ENCODE data around the gene YTHDF2. TPM values are rescaled to one million over a fixed set of nuclear protein-coding genes. Genes with fewer than 3 reads are reported as not detected.

Gene YTHDF2
- total RNA-seq, 1 experiment from 2014 or later = 97.3 TPM

DNA sequence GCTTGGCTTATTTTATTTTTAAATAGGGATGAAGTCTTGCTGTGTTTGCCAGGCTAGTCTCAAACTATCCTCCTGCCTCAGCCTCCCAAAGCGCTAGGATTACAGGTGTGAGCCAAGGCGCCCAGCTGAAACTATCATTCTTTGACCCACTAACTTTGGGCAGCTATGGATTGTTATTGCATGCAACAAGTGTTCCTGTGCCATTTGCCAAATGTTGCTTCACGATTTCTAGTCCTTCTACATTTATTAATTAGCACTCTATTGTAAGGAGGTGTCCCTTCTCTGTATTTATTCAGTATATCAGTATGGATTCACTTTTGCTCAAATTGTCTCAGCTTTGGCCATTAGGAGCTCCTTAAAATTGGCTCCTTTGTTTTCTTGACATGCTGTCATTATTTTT lies 36.4 kb downstream of the YTHDF2 start:
- POLR2A ChIA-PET = no interaction called here
- Histone ChIP-seq H3K9me3 (ENCODE audit: control insufficient read depth, insufficient read depth, low read depth, low read length) (no peaks in the 10 kb centered on the region), H3K36me3 (ENCODE audit: control insufficient read depth, insufficient read depth, low read length) (peaks cover 18% of the 10 kb centered on the region), H3K4me3 (ENCODE audit: low read depth in 2 of 2, low read length in 2 of 2) (no peak overlapping the region), H3K27ac (ENCODE audit: low read length) (no peak overlapping the region), H3K27me3 (ENCODE audit: control insufficient read depth, insufficient read depth, low read length) (no peaks in the 10 kb centered on the region), H3K4me1 (ENCODE audit: control insufficient read depth, insufficient read depth, low read length) (no peaks in the 10 kb centered on the region)
- BruUV-seq (replicated peaks) = no TSS peak
- no peak for TF ChIP-seq SIN3A (IDR thresholded peaks at IDR 0.05; ENCODE audit: borderline replicate concordance, insufficient read depth, low read depth, low read length)
- ATAC-seq (no peak), DNase-seq (ENCODE audit: low read depth, low spot score) (no peak)
- in situ Hi-C loops (cut with HindIII; ENCODE audit: low pct_unique_long_range_greater_than_20kb, low sequenced_read_pairs) = no loop called here
- intact Hi-C loops (cut with micrococcal nuclease; ENCODE audit: unreplicated experiment) = no loop called here
- CTCF ChIA-PET = no interaction called here

- no TSS peak for BruUV-seq (replicated peaks)
- H3K4me3 ChIP-seq (ENCODE audit: low read depth in 2 of 2, low read length in 2 of 2) = no peak overlapping the region
- H3K27ac ChIP-seq (ENCODE audit: low read length) = no peak overlapping the region
- ChIA-PET POLR2A (interaction anchor here (0.6 kb wide), 1 partner anchor 161 kb away, joined by 3 read pairs; no protein-coding TSS in a partner anchor), CTCF (interaction anchor here (0.5 to 0.6 kb wide), 3 partner anchors 102 to 391 kb away, joined by 3 to 4 read pairs (median 4); no protein-coding TSS in a partner anchor)
- H3K27me3 ChIP-seq (ENCODE audit: control insufficient read depth, insufficient read depth, low read length) = no peaks in the 10 kb centered on the region
- H3K36me3 ChIP-seq (ENCODE audit: control insufficient read depth, insufficient read depth, low read length) = peaks cover 11% of the 10 kb centered on the region
- DNase-seq (ENCODE audit: low read depth, low spot score) (no peak), ATAC-seq (no peak)
- intact Hi-C loops (cut with micrococcal nuclease; ENCODE audit: unreplicated experiment) (no loop called here), in situ Hi-C loops (cut with HindIII; ENCODE audit: low pct_unique_long_range_greater_than_20kb, low sequenced_read_pairs) (no loop called here)
- no peaks in the 10 kb centered on the region for H3K4me1 ChIP-seq (ENCODE audit: control insufficient read depth, insufficient read depth, low read length)
- H3K9me3 ChIP-seq (ENCODE audit: control insufficient read depth, insufficient read depth, low read depth, low read length) = no peaks in the 10 kb centered on the region
- TF ChIP-seq, protein P1, sequence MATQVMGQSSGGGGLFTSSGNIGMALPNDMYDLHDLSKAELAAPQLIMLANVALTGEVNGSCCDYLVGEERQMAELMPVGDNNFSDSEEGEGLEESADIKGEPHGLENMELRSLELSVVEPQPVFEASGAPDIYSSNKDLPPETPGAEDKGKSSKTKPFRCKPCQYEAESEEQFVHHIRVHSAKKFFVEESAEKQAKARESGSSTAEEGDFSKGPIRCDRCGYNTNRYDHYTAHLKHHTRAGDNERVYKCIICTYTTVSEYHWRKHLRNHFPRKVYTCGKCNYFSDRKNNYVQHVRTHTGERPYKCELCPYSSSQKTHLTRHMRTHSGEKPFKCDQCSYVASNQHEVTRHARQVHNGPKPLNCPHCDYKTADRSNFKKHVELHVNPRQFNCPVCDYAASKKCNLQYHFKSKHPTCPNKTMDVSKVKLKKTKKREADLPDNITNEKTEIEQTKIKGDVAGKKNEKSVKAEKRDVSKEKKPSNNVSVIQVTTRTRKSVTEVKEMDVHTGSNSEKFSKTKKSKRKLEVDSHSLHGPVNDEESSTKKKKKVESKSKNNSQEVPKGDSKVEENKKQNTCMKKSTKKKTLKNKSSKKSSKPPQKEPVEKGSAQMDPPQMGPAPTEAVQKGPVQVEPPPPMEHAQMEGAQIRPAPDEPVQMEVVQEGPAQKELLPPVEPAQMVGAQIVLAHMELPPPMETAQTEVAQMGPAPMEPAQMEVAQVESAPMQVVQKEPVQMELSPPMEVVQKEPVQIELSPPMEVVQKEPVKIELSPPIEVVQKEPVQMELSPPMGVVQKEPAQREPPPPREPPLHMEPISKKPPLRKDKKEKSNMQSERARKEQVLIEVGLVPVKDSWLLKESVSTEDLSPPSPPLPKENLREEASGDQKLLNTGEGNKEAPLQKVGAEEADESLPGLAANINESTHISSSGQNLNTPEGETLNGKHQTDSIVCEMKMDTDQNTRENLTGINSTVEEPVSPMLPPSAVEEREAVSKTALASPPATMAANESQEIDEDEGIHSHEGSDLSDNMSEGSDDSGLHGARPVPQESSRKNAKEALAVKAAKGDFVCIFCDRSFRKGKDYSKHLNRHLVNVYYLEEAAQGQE (IDR thresholded peaks at IDR 0.05; ENCODE audit: insufficient read depth in 1 of 2, low read depth in 2 of 2, low read length in 1 of 2) = no peak
- TF ChIP-seq CTCF (IDR thresholded peaks at IDR 0.05) (no peak), POLR2AphosphoS5 (IDR thresholded peaks at IDR 0.05; ENCODE audit: low read depth, low read length) (no peak)
Observed at GRCh38 chr1:28775121-28775942, 38.6 kb downstream of the YTHDF2 start.

GRCh38 chr1:28776341-28776740 lies 39.6 kb downstream of the YTHDF2 start:
- in situ Hi-C loops (cut with HindIII; ENCODE audit: low pct_unique_long_range_greater_than_20kb, low sequenced_read_pairs) (no loop called here), intact Hi-C loops (cut with micrococcal nuclease; ENCODE audit: unreplicated experiment) (no loop called here)
- ChIA-PET POLR2A (interaction anchor here (0.6 to 0.7 kb wide), 2 partner anchors 92 to 337 kb away, joined by 6 read pairs; no protein-coding TSS in a partner anchor), CTCF (interaction anchor here (0.6 kb wide), 1 partner anchor 101 kb away, joined by 4 read pairs; no protein-coding TSS in a partner anchor)
- no peak for TF ChIP-seq POLR2AphosphoS5 (IDR thresholded peaks at IDR 0.05; ENCODE audit: low read depth, low read length)
- TF ChIP-seq SIN3A (IDR thresholded peaks at IDR 0.05; ENCODE audit: borderline replicate concordance, insufficient read depth, low read depth, low read length) = no peak
- no peak for TF ChIP-seq CTCF (IDR thresholded peaks at IDR 0.05)
- TF ChIP-seq, protein P1 (IDR thresholded peaks at IDR 0.05; ENCODE audit: insufficient read depth in 1 of 2, low read depth in 2 of 2, low read length in 1 of 2) = no peak
- no peak for TF ChIP-seq TCF7L2 (IDR thresholded peaks at IDR 0.05; ENCODE audit: low read depth, low read length)
- ATAC-seq (no peak), DNase-seq (ENCODE audit: low read depth, low spot score) (no peak)
- no TSS peak for BruUV-seq (replicated peaks)
- Histone ChIP-seq H3K4me1 (ENCODE audit: control insufficient read depth, insufficient read depth, low read length) (no peaks in the 10 kb centered on the region), H3K27me3 (ENCODE audit: control insufficient read depth, insufficient read depth, low read length) (no peaks in the 10 kb centered on the region), H3K9me3 (ENCODE audit: control insufficient read depth, insufficient read depth, low read depth, low read length) (no peaks in the 10 kb centered on the region), H3K36me3 (ENCODE audit: control insufficient read depth, insufficient read depth, low read length) (peaks cover 9% of the 10 kb centered on the region), H3K27ac (ENCODE audit: low read length) (no peak overlapping the region), H3K4me3 (ENCODE audit: low read depth in 2 of 2, low read length in 2 of 2) (no peak overlapping the region)

Data from Panc1 (cell line).